HG03196 (cell line): ENCODE results near the gene SIRPB1.
"Not testable (repeated sequence)": the region's sequence is repeated elsewhere in the genome, so short reads cannot be mapped to it uniquely, and the experiment has no call there.

Source experiments
- ATAC-seq: cut with Tn5 transposase; IDR thresholded peaks from one replicate; pipeline ENCODE4 v1.9.1; 2021; ENCODE audit not compliant: unreplicated experiment

SIRPB1 gene

GRCh38 chr20:1619861-1620444 lies at the start of gene SIRPB1:
SIRPB1 (minus strand) TSS chr20:1620009; CDS start chr20:1619944, 65 bp downstream.
- ATAC-seq: no peak

DNA sequence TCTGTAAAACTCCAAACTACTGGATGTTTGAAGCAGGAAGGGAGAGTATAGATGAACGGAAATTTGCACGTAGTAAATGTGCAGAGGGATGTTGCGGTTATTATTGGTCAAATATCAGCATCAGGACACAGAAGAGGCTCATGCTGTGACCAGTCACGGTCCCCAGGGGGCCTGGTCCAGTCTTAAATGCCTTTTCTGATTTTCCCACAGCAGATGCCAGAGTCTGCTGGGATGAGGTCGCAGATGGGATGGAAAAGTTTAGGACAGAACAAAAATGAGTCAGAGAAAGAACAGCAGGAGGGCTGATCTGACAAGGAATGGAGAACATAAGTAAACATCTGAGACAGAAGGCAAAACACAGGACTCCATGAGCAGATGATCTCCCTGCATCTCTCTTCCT lies 49.5 kb upstream of the SIRPB1 start:
- no peak for ATAC-seq

GRCh38 chr20:1667502-1668085 lies 47.8 kb upstream of the SIRPB1 start:
- no peak for ATAC-seq

DNA sequence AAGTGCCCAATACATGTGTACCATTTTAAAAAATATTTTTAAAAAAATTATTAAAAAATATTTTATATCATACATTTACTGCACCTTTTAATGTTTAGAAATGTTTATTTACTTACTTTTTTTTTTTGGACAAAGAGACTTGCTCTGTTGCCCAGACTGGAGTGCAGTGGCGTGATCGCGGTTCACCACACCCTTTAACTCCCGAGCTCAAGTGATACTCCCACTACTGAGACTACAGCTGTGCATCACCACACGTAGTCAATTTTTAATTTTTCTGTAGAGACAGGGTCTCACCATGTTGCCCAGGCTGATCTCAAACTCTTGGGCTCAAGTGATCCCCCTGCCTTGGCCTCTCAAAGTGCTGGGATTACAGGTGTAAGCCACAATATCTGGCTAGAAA lies 47.0 kb upstream of the SIRPB1 start:
- ATAC-seq: no peak

- ATAC-seq: no peak
Measured at GRCh38 chr20:1665345-1665744, 45.5 kb upstream of the SIRPB1 start.

DNA sequence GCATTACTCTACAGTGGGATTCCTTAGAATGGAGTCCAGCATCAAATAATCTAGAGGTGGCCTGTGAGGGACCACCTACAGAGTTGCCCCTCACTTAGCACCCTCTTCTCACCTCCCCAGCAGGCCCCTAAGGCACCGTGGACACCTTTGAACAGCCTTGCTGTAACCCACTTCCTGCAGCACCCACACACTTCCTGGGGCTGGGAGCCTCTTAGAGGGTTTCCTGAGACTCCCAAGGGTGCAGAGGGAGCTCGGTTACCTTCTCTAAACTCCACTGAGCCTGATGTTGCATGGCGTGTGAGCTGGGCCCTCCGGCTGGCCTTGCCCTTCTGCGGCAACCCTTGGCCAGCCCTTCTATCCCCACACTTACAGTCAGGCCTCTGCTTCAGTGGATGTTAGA lies 45.1 kb upstream of the SIRPB1 start:
- ATAC-seq: no peak

DNA sequence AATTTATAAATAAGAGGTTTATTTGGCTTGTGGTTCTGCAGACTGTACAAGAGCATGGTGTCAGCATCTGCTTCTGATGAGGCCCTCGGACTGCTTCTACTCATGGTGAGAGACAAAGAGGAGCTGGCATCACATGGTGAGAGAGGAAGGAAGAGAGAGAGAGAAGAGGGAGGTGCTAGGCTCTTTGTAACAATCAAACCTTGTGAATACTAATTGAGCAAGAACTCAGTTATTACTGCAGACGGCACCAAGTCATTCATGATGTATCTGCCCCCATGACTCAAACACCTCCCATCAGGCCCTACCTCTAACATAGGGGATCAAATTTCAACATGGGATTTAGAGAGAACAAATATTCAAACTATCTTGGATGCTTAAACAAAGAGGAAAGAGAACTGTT lies 44.1 kb upstream of the SIRPB1 start:
- no peak for ATAC-seq

GRCh38 chr20:1661542-1662299 lies 41.9 kb upstream of the SIRPB1 start:
- ATAC-seq: no peak

DNA sequence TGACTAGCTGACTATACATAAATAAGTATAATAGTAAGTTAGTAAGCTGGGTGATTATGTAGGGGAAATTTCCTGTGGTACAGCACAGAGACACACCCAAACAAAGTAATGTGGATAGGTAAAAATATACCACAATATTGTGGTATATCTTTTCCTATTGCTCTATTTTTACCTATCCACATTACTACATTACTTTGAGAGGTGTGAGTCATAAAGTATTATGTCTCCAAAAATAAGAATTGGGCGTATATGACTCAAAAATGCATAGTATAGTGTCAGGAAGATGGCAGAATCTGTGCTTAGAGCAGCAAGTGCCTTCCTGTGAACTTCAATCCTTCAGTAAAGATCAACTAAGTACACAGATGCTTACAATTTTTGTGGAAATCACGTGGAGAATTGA lies 40.4 kb upstream of the SIRPB1 start:
- ATAC-seq: no peak

- ATAC-seq: no peak
Measured at GRCh38 chr20:1657556-1658334, 37.9 kb upstream of the SIRPB1 start, which contains the start of gene SIRPG. SIRPG (minus strand) TSS chr20:1657779; CDS start chr20:1657714, 65 bp downstream.

DNA sequence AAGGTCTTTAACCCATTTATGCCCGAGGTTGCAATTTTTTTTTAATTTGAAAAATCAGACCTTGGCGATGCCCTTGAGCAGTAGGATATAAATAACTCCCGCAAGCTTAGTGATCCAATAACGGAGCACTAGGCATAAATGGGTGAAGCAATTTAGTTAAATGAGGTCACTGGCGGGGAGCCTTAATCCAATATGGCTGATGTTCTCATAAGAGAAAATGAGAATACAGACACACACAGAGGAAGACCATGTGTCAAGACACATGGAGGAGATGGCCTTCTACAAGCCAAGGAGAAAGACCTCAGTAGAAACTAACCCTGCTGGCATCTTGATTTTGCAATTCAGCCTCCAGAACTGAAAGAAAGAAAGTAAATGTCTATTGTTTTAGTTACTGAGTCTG lies 37.0 kb upstream of the SIRPB1 start:
- ATAC-seq: no peak

GRCh38 chr20:1654996-1655395 lies 35.2 kb upstream of the SIRPB1 start:
- no peak for ATAC-seq

DNA sequence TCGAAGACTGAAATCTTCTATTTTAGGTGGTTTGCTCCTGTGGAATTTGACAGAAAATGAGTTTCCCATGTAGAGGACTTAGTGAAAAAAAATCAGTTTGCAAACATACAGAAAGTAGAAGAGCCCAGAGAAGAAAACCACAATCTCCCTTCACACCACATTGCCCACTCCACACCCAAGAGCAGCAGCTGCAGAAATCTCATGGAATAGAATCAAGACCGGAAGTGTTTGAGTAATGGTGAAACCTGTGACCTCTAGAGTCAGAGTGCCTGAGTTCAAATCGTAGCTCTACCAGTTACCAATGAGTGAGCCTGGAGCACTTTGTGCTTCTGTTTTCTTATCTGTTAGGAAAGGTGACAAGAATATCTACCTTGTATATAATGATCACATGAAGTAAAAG lies 33.2 kb upstream of the SIRPB1 start:
- no peak for ATAC-seq

DNA sequence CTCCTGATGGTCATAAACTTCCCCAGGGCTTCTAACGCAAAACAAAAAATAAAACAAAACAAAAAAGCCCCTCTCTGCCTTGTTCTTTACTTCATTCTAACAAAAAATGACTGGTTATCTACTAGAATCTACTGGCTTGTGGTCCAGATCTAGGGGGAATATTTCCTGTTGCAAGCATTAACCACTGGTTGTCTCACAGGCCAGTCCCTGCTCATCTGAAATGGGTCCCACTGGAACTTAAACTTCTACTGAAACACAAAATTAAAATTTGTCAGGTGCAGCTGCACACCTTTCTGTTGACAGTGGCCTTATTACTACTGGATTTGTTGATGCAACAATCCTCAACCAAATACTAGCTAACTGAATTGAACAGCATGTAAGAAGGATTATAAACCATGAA lies 32.3 kb upstream of the SIRPB1 start:
- ATAC-seq: no peak

GRCh38 chr20:1651268-1652058 lies 31.7 kb upstream of the SIRPB1 start:
- no peak for ATAC-seq

DNA sequence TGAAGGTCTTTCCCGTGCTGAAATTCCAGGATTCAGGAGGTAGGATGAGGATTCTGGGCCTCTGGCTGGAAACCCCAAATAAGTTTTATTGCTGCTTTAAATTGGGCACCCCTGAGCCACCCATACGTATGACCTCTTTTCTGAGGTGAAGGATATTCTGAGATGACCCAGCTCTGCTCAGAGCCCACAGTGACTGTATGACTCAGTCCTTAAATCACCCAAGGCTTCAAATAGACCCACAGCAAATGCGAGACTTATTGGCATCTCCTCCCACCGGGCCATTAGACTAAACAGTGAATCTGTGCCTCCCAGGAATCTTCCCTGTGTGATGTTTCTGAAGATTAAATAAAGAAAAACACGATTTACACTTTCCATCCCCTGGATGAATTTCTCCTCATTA lies 28.3 kb upstream of the SIRPB1 start:
- ATAC-seq: no peak

- no peak for ATAC-seq
Measured at GRCh38 chr20:1646975-1647431, 27.2 kb upstream of the SIRPB1 start.

GRCh38 chr20:1644101-1644962 lies 24.5 kb upstream of the SIRPB1 start:
- ATAC-seq: no peak

- not testable (repeated sequence) for ATAC-seq
Measured at GRCh38 chr20:1638643-1639042, 18.8 kb upstream of the SIRPB1 start.

GRCh38 chr20:1637755-1638154 lies 17.9 kb upstream of the SIRPB1 start:
- no peak for ATAC-seq
